Uterus (tissue), 2 donors: Measurements from ENCODE around the gene TTC23.

Experiments used
- POLR2A ChIP-seq, 2 donors: fragments of 450-650 bp; IDR thresholded peaks; one replicate each; pipeline ENCODE4 v1.6.1; 2016; ENCODE audit warnings: antibody characterized with exemption in 2 of 2, mild to moderate bottlenecking in 1 of 2, moderate library complexity in 1 of 2
- TF ChIP-seq, protein P1 (sequence below), 4 experiments: fragments of 200-600 bp in 2 of 4; fragments of 450-650 bp in 2 of 4; sonication (generic) in 2 of 4; IDR thresholded peaks; one replicate each; pipeline ENCODE4 v1.5.1; 2016 to 2019; ENCODE audit warnings: antibody characterized with exemption in 4 of 4, mild to moderate bottlenecking in 2 of 4, moderate library complexity in 1 of 4

DNA sequence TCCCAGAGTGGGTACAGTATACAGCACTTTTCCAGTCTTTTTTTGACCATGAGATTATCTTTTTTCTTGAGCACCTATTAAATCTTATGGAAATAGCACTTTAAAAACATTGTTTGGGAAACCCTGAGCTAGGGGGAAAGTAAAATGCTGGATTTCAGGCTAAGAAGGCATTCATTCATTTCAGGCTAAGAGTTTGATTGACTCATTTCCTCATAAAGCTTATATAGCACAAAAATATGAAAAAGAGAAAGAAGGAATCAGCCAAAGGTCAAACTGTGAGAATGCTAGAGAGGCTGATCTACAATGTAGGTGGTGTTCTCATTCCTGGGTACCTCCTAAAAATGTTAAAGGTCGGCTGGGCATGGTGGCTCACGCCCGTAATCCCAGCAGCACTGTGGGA, 10.5 kb downstream of the TTC23 start:
- TF ChIP-seq POLR2A (IDR thresholded peaks at IDR 0.05), result no peak
- TF ChIP-seq, protein P1, sequence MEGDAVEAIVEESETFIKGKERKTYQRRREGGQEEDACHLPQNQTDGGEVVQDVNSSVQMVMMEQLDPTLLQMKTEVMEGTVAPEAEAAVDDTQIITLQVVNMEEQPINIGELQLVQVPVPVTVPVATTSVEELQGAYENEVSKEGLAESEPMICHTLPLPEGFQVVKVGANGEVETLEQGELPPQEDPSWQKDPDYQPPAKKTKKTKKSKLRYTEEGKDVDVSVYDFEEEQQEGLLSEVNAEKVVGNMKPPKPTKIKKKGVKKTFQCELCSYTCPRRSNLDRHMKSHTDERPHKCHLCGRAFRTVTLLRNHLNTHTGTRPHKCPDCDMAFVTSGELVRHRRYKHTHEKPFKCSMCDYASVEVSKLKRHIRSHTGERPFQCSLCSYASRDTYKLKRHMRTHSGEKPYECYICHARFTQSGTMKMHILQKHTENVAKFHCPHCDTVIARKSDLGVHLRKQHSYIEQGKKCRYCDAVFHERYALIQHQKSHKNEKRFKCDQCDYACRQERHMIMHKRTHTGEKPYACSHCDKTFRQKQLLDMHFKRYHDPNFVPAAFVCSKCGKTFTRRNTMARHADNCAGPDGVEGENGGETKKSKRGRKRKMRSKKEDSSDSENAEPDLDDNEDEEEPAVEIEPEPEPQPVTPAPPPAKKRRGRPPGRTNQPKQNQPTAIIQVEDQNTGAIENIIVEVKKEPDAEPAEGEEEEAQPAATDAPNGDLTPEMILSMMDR (IDR thresholded peaks at IDR 0.05), result no peak
